HEK293T (cell line): ENCODE measurements around the gene CTIF.

Experiments
- ARNT ChIP-seq: fragments of 450-650 bp; IDR thresholded peaks from 2 replicates; pipeline ENCODE4 v1.6.1; 2017; ENCODE audit warnings: mild to moderate bottlenecking
- CTBP1 ChIP-seq: fragments of 450-650 bp; IDR thresholded peaks from 2 replicates; pipeline ENCODE4 v1.6.1; 2016; ENCODE audit warnings: borderline replicate concordance
- ELF4 ChIP-seq: fragments of 450-650 bp; IDR thresholded peaks from 2 replicates; pipeline ENCODE4 v1.6.1; 2017; ENCODE audit warnings: antibody characterized with exemption
- FOXA1 ChIP-seq: fragments of 450-650 bp; IDR thresholded peaks from 2 replicates; pipeline ENCODE4 v1.6.1; 2016; ENCODE audit warnings: mild to moderate bottlenecking
- FOXM1 ChIP-seq: fragments of 450-650 bp; IDR thresholded peaks from 2 replicates; pipeline ENCODE4 v1.6.1; 2017; ENCODE audit warnings: mild to moderate bottlenecking, borderline replicate concordance
- HDGF ChIP-seq: fragments of 450-650 bp; IDR thresholded peaks from 2 replicates; pipeline ENCODE4 v1.6.1; 2017; ENCODE audit warnings: antibody characterized with exemption, borderline replicate concordance
- LEF1 ChIP-seq: fragments of 450-650 bp; IDR thresholded peaks from 2 replicates; pipeline ENCODE4 v1.6.1; 2017; ENCODE audit warnings: mild to moderate bottlenecking, borderline replicate concordance
- NFRKB ChIP-seq: fragments of 450-650 bp; IDR thresholded peaks from 2 replicates; pipeline ENCODE4 v1.6.1; 2016; ENCODE audit warnings: mild to moderate bottlenecking, moderate library complexity
- SP1 ChIP-seq: fragments of 450-650 bp; IDR thresholded peaks from 2 replicates; pipeline ENCODE4 v1.6.1; 2017
- TARDBP ChIP-seq: fragments of 450-650 bp; IDR thresholded peaks from 2 replicates; pipeline ENCODE4 v1.6.1; 2016
- TF ChIP-seq, protein P1 (sequence below): fragments of 450-650 bp; IDR thresholded peaks from 2 replicates; pipeline ENCODE4 v1.6.1; 2016

- TF ChIP-seq TARDBP (no peak), LEF1 (no peak), FOXA1 (no peak), ARNT (no peak), FOXM1 (no peak), NFRKB (no peak), CTBP1 (no peak), ELF4 (no peak), HDGF (no peak), SP1 (no peak)
- TF ChIP-seq, protein P1, sequence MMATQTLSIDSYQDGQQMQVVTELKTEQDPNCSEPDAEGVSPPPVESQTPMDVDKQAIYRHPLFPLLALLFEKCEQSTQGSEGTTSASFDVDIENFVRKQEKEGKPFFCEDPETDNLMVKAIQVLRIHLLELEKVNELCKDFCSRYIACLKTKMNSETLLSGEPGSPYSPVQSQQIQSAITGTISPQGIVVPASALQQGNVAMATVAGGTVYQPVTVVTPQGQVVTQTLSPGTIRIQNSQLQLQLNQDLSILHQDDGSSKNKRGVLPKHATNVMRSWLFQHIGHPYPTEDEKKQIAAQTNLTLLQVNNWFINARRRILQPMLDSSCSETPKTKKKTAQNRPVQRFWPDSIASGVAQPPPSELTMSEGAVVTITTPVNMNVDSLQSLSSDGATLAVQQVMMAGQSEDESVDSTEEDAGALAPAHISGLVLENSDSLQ, result no peak
These were observed 263.1 kb downstream of the CTIF start for GRCh38 chr18:48801728-48802542.
